Inflammatory macrophage treated with lipopolysaccharide for 4 hours (primary cell): Measurements from ENCODE around the gene PARD3.

Experiments used
- DNase-seq: peaks from one replicate; pipeline ENCODE4 v3.0.0-alpha.2; 2020

Gene PARD3

DNA sequence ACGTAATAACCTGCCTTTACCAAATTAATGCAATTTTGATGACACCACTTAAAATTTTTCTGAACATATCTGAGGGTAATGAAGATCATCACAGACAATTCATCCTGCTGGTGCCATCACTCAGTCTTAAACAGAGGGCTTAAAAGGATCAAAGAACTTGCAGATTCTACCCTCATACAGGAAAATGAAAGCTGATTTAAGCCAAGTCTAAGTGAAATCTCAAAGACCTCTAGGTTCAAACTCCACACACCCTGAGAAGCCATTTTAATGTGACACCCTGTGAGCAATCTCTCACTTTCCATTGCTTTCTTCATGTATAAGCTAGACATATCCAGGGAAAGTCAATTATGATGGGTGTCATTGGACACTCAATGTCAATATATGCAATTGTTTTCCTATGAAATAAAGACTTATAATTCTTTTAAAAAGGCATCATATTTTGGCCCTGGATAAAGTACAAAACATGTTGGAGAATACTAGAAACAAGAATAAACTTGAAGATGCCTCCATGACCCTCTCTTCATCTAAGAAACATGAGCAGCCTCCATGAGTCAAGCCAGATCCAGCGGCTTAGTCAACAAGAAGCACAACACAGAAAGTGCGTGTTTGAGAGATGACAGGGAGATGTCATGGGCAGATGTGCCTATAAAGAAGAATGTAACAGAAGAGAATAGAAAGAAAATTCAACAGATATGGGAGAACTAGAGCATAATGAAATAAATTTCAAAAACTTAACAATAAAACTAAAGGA lies 291.9 kb downstream of the PARD3 start:
- DNase-seq = no peak

DNA sequence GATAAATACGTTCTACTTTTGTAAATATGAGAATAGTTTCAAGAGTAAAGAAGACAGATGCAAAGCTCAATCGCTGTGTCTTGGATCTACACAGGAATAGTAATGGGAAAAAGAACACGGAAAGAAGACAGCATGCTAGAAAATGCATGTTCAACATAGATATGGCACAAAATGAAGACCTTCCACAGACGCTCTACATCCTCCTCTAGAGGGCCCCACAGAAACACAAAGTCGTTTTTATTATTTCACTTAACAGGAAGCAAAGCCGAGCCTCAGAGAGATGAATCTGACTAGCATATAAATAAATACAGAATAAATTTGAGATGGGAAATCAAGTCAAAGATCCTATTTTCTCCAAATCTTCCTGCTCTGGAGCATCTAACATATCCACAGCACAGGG lies 292.6 kb downstream of the PARD3 start:
- peak; percentile 47 for DNase-seq

DNA sequence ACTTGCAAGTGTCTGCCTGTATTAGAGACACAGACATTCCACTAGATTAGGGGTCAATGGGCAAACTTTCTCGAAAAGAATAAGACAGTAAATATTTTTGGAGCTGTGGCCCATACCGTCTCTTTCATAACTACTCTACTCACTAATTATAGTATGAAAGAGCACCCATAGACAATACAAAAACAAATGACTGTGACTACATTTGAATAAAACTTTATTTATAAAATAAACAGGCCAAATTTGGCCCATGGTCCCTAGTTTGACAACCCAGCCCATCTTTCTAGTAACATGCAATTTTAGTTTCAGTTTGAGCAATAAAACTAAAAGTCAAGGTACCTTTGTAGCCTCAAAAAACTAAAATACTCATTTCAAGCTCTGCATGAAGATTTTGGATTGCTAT lies 294.6 kb downstream of the PARD3 start:
- no peak for DNase-seq

DNA sequence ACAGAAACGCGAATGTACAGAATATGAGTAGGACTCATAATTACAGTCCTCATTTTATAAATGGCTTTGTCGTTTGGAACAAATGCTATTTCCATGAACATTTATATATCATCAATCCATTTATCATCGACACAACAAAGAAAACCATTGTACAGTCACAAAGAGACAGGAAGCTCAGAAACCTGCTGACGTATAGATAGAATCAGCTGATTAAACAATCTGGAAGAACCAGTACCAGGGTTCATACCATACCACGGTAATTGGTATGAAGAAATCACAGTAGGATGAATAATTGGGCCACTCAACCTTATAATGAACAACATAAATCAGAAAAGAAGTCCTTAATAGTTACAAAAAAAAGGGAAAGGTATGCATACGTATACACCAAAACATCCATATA lies 295.0 kb downstream of the PARD3 start:
- DNase-seq = no peak

DNA sequence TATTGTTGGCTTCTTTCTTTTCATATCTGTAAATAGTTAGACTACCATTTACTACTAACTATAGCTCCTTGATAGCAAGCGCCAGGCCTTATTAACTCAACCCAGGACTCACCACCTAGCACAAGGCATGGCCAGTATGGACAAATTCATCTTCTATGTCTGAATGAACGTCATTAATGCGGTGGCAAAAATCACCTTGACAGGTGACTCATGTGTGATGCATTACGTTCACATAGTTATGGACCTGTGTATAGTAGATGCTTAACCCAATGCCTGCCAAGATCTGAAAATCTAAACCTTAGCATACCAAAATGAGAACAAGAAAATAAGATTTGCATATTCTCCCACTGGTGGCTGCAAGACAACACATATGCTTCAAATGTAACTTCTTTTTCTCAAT lies 300.8 kb downstream of the PARD3 start:
- DNase-seq = no peak

DNA sequence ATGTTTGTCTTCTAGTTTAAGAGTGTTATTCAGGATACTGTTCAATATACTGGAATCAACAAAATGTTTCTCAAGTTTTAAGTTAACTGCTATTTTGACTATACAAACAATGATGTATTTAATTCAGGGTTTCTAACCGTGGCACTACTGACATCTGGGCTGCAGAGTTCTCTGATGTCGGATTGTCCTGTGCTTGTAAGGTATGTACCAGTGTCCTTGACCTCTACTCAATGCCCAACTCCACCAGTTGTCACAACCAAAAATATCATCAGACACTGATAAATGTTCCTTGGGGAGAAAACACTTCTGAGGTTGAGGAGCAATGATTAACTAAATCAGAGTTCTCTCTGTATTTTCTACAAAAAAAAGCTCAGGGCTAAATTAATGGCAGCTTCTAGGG lies 301.5 kb downstream of the PARD3 start:
- DNase-seq = no peak

DNA sequence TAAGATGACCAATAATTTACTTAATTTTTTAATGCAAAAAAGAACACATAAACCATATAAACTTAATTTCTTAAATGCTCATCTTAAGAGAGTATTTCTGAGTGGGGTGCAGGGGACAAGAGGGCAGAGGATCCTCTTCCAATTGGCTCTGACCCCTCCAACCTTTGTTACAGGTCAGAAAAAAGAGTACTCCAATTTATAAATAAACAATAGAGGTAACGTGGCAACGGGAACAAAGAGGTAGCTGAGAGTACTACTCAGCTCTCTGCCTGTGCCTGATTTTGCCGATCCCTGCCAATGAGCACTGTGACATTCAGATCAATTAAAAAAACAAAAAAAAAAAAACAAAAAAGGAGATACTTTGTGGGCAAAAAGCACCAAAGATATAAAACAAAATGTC lies 307.9 kb downstream of the PARD3 start:
- no peak for DNase-seq

- DNase-seq = no peak
Measured at GRCh38 chr10:34506786-34507185, 308.3 kb downstream of the PARD3 start.

DNA sequence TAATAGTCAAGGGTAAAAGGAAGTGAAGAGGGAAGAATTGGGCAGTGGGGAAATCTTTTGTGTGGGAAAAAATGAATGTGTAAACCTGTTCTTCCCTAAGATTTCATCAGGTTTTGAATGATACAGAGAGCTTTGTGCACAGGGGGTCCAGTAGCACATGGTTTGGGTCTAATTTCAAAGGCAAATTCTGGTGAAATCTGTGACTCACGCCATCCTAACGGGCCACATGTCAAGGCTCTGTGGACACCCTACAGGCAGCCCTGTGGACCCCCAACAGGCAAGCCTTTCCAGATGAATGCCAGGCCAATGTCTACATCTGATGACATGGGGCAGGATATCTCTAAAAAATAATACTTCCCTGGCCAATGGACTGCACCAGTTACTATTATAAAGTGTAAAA lies 309.8 kb downstream of the PARD3 start:
- DNase-seq = no peak

- no peak for DNase-seq
Measured at GRCh38 chr10:34504534-34504933, 310.6 kb downstream of the PARD3 start.

DNA sequence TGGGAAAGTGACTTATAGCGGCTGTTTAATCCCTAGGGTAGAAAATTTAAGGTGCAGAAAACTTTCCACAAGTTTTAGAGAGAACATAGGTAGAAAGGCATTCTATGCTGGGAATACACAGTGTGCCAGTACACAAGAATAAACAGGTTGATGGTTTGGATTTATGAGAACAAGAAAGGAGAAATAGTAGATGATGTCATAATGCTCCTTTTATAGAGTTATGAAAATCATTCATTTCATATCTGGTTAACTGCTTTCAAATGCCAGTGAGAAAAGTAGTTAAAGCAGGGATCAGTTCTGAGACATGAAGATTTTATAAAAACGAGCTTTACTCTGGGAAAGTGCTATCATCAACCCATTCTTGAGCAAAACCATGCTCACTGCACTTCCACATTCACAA lies 311.4 kb downstream of the PARD3 start:
- no peak for DNase-seq

DNA sequence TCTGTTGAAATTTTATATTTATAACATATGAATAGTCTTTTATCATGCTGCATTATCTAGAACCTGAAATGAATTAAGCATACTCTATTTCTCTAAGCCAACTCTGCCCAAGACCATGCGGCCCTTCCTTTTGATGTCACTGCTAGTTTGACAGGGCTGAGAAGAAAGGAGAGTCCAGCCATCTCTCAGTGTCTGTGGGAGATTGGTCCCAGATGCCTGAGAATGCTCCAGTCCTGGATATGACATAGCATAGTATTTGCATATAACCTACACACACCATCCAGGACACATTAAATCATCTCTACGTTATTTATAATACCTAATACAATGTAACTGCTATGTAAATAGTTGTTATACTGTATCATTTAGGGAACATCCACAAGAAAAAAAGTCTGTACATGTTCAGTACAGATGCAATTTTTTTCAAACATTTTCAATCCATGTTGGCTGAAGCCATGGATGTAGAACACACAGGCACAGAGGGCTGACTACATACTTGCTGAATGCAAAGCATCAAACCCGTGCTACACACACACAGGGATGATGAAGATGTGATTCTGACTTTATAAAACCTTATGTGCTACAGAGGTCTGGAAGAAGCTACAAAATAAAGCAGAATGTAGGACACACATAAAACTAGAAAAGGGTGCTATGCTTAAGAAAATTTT lies 315.4 kb downstream of the PARD3 start:
- no peak for DNase-seq

GRCh38 chr10:34498821-34499220 lies 316.3 kb downstream of the PARD3 start:
- no peak for DNase-seq

GRCh38 chr10:34495938-34496337 lies 319.2 kb downstream of the PARD3 start:
- DNase-seq = no peak

GRCh38 chr10:34494012-34494411 lies 321.1 kb downstream of the PARD3 start:
- DNase-seq = no peak

GRCh38 chr10:34492081-34492480 lies 323.0 kb downstream of the PARD3 start:
- DNase-seq = no peak

GRCh38 chr10:34491678-34492077 lies 323.4 kb downstream of the PARD3 start:
- DNase-seq = no peak

- no peak for DNase-seq
Measured at GRCh38 chr10:34489973-34490745, 324.9 kb downstream of the PARD3 start.

- no peak for DNase-seq
Measured at GRCh38 chr10:34489411-34489810, 325.7 kb downstream of the PARD3 start.

DNA sequence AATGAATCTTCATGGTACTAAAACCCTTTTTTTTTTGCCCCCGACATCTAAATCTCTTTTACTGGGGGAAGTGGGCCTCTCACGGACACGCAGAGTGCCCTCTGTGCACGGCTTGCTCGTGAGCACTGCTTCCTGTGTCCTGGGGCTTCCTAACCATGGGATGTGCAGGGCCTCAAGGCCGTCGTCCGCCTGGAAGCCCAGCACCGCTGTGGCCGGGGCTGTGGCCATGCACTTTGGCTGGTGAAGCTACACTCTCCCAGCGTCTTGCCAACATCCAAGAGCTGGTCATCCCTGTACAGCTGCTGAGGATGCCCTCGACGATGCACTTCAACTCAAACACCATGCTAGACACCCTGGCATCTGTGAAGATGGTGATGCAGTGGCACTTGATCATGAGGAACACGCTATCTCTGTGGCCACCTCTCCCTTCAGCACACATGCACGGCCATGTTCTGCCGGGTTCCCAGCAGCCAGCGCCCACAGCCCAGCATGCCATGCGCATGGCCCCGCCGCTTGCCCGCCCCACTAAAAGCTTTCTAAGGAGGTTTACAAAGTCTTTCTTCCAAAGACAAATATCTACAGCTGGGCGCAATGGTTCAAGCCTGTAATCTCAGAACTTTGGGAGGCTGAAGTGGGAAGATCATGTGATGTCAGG lies 326.5 kb downstream of the PARD3 start:
- no peak for DNase-seq

DNA sequence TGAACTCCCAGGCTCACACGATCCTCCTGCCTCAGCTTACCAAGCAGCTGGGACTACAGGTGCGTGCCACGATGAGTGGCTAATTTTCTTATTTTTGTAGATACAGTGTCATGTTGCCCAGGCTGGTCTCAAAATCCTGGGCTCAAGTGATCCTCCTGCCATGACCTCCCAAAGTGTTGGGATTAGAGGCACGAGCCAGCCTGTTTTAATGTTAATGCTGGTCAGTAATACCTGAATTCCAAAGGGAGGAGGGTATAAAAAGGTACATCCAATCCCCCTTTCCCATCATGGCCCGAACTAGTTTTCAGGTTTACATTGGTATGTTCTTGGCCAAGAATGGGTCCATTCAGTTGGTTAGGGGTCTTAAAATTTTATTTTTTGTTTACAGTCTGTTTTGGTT lies 329.1 kb downstream of the PARD3 start:
- DNase-seq = no peak

DNA sequence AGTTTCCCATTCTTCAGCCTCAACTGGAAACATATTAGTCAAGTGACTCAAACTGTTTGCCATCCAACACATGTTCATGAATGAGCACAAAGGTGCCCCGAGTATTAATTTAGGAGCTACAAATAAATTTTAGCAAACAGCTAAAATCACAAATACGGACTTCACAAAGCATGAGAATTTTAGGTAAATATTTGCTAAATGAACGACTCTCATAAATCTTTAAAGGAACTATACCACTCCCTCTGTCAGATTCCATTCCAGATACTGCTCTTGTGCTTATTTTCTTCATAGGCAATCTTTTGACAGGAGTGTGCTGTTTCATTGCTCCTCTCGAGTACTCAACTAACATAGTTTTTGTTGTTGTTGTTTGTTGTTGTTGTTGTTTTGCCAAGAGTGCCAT lies 330.9 kb downstream of the PARD3 start:
- DNase-seq = no peak

- no peak for DNase-seq
Measured at GRCh38 chr10:34480345-34480744, 334.8 kb downstream of the PARD3 start.
